ENCODE measurements around the gene EEPD1. TPM values are rescaled to one million over a fixed set of nuclear protein-coding genes. Genes with fewer than 3 reads are reported as not detected.
"Not testable (repeated sequence)": the region's sequence is repeated elsewhere in the genome, so short reads cannot be mapped to it uniquely, and the experiment has no call there.

EEPD1 gene
- total RNA-seq, 1 donor = 9.0 TPM

DNA sequence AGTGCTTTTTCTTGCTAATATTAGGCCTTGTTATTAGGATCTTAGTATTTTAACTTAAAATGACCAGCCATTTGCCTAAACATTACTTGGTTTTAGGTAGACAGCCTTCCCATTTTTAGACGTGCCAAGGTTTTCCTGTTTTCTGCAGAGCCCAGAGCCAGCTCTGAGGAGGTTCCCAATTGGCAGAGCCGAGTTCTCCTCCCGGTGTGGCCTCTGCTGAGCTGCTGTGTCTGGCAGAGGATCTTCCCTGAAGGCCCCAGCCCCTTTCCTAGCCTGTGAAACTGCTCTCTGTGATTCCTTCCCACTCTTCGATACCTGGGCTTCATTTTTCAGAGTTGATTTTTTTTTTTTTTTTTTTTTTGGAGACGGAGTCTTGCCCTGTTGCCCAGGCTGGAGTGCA is 91.4 kb downstream of the EEPD1 start:
- H3K36me3 ChIP-seq (ENCODE audit: insufficient read depth, low read length) = no peaks in the 10 kb centered on the region
- H3K4me3 ChIP-seq (ENCODE audit: insufficient read depth, low read length) = no peak overlapping the region
- DNase-seq (ENCODE audit: insufficient read length, low spot score, missing footprints) = no peak
- TF ChIP-seq, protein P1, sequence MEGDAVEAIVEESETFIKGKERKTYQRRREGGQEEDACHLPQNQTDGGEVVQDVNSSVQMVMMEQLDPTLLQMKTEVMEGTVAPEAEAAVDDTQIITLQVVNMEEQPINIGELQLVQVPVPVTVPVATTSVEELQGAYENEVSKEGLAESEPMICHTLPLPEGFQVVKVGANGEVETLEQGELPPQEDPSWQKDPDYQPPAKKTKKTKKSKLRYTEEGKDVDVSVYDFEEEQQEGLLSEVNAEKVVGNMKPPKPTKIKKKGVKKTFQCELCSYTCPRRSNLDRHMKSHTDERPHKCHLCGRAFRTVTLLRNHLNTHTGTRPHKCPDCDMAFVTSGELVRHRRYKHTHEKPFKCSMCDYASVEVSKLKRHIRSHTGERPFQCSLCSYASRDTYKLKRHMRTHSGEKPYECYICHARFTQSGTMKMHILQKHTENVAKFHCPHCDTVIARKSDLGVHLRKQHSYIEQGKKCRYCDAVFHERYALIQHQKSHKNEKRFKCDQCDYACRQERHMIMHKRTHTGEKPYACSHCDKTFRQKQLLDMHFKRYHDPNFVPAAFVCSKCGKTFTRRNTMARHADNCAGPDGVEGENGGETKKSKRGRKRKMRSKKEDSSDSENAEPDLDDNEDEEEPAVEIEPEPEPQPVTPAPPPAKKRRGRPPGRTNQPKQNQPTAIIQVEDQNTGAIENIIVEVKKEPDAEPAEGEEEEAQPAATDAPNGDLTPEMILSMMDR (IDR thresholded peaks at IDR 0.05; ENCODE audit: extremely low read depth, low read depth, low read length) = no peak
- H3K79me2 ChIP-seq (ENCODE audit: insufficient read depth, low read length) = no peaks in the 10 kb centered on the region
- no peaks in the 10 kb centered on the region for H4K20me1 ChIP-seq (ENCODE audit: insufficient read depth, low read length)
- no peak overlapping the region for H2AFZ ChIP-seq (ENCODE audit: low read length)
- H3K4me1 ChIP-seq (ENCODE audit: insufficient read depth, low read length) = no peaks in the 10 kb centered on the region
- H3K9me3 ChIP-seq (ENCODE audit: low read depth, low read length) = no peaks in the 10 kb centered on the region
- no peaks in the 10 kb centered on the region for H3K27me3 ChIP-seq (ENCODE audit: insufficient read depth, low read length)
- no peak overlapping the region for H3K27ac ChIP-seq (ENCODE audit: low read depth, low read length)
- no peak overlapping the region for H3K4me2 ChIP-seq (ENCODE audit: insufficient read depth, low read length)

- Histone ChIP-seq H3K79me2 (ENCODE audit: insufficient read depth, low read length) (no peaks in the 10 kb centered on the region), H3K27me3 (ENCODE audit: insufficient read depth, low read length) (no peaks in the 10 kb centered on the region), H3K4me3 (ENCODE audit: insufficient read depth, low read length) (no peak overlapping the region), H3K9me3 (ENCODE audit: low read depth, low read length) (no peaks in the 10 kb centered on the region), H3K27ac (ENCODE audit: low read depth, low read length) (no peak overlapping the region), H2AFZ (ENCODE audit: low read length) (no peak overlapping the region), H3K4me2 (ENCODE audit: insufficient read depth, low read length) (no peak overlapping the region), H4K20me1 (ENCODE audit: insufficient read depth, low read length) (no peaks in the 10 kb centered on the region), H3K36me3 (ENCODE audit: insufficient read depth, low read length) (no peaks in the 10 kb centered on the region), H3K4me1 (ENCODE audit: insufficient read depth, low read length) (no peaks in the 10 kb centered on the region)
- TF ChIP-seq, protein P1 (IDR thresholded peaks at IDR 0.05; ENCODE audit: extremely low read depth, low read depth, low read length) = no peak
- DNase-seq (ENCODE audit: insufficient read length, low spot score, missing footprints) = no peak
Measured at GRCh38 chr7:36245684-36246299, 92.7 kb downstream of the EEPD1 start.

DNA sequence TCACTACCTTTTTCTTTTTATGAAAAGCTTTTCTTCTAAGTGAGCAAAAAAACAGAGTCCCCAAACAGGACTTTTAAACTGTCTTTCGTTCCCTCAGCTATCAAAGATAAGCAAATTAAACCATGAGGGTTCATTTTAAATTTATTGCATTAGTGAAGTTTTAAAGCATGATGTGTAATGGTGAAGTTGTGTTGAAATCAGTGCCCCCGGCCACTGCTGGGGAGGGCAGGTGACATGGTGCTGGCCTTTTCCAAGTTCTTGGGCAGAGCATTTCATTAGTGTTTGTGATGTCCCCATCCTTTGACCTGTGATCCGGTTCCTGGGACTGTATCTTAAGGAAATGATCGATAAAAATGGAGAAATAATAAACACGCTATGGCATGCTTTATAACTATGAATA is 96.0 kb downstream of the EEPD1 start:
- Histone ChIP-seq H3K27me3 (ENCODE audit: insufficient read depth, low read length) (no peaks in the 10 kb centered on the region), H3K36me3 (ENCODE audit: insufficient read depth, low read length) (no peaks in the 10 kb centered on the region), H3K27ac (ENCODE audit: low read depth, low read length) (no peak overlapping the region), H3K4me2 (ENCODE audit: insufficient read depth, low read length) (no peak overlapping the region), H2AFZ (ENCODE audit: low read length) (no peak overlapping the region), H3K9me3 (ENCODE audit: low read depth, low read length) (no peaks in the 10 kb centered on the region), H4K20me1 (ENCODE audit: insufficient read depth, low read length) (no peaks in the 10 kb centered on the region), H3K4me1 (ENCODE audit: insufficient read depth, low read length) (no peaks in the 10 kb centered on the region), H3K4me3 (ENCODE audit: insufficient read depth, low read length) (no peak overlapping the region), H3K79me2 (ENCODE audit: insufficient read depth, low read length) (no peaks in the 10 kb centered on the region)
- TF ChIP-seq, protein P1 (IDR thresholded peaks at IDR 0.05; ENCODE audit: extremely low read depth, low read depth, low read length) = no peak
- DNase-seq (ENCODE audit: insufficient read length, low spot score, missing footprints) = no peak

DNA sequence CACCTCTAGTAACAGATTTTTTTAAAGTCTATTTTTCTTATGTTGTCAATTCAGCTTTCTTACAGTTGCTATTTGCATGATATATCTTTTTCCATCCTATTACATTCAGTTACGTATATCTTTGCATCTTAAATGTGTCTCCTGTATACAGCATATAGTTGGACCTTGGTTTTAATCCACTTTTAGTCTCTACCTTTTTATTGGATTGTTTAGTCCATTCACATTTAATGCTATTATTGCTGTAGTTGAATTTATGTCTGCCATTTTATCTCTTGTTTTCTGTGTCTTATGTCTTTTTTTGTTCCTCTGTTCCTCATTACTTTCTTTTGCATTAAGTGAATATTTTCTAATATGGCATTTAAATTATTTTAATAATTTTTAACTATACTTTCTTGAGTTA is 100.6 kb downstream of the EEPD1 start:
- no peak overlapping the region for H3K27ac ChIP-seq (ENCODE audit: low read depth, low read length)
- H3K27me3 ChIP-seq (ENCODE audit: insufficient read depth, low read length) = no peaks in the 10 kb centered on the region
- no peak overlapping the region for H2AFZ ChIP-seq (ENCODE audit: low read length)
- no peaks in the 10 kb centered on the region for H3K36me3 ChIP-seq (ENCODE audit: insufficient read depth, low read length)
- no peaks in the 10 kb centered on the region for H3K79me2 ChIP-seq (ENCODE audit: insufficient read depth, low read length)
- H4K20me1 ChIP-seq (ENCODE audit: insufficient read depth, low read length) = no peaks in the 10 kb centered on the region
- no peak for DNase-seq (ENCODE audit: insufficient read length, low spot score, missing footprints)
- H3K4me2 ChIP-seq (ENCODE audit: insufficient read depth, low read length) = no peak overlapping the region
- no peaks in the 10 kb centered on the region for H3K9me3 ChIP-seq (ENCODE audit: low read depth, low read length)
- H3K4me1 ChIP-seq (ENCODE audit: insufficient read depth, low read length) = no peaks in the 10 kb centered on the region
- TF ChIP-seq, protein P1 (IDR thresholded peaks at IDR 0.05; ENCODE audit: extremely low read depth, low read depth, low read length) = no peak
- H3K4me3 ChIP-seq (ENCODE audit: insufficient read depth, low read length) = no peak overlapping the region

DNA sequence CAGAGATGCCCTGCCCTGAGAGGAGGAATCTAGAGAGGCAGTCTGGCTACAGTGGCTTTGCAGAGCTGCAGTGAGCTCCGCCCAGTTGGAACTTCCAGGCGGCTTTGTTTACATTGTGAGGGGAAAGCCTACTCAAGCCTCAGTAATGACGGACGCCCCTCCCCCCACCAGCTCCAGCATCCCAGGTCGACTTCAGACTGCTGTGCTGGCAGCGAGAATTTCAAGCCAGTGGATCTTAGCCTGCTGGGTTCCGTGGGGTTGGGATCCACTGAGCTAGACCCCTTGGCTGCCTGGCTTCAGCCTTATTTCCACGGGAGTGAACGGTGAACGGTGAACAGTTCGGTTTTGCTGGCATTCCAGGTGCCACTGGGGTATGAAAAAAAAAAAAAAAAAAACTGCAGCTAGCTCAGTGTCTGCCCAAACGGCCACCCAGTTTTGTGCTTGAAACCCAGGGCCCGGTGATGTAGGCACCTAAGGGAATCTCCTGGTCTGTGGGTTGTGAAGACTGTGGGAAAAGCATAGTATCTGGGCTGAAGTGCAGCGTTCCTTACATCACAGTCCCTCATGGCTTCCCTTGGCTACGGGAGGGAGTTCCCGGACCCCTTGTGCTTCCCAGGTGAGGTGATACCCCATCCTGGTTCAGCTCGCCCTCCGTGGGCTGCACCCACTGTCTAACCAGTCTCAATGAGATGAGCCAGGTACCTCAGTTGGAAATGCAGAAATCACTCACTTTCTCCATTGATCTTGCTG is 105.6 kb downstream of the EEPD1 start:
- not testable (repeated sequence) for H3K27ac ChIP-seq (ENCODE audit: low read depth, low read length); H3K36me3 ChIP-seq (ENCODE audit: insufficient read depth, low read length); H3K9me3 ChIP-seq (ENCODE audit: low read depth, low read length); H3K4me1 ChIP-seq (ENCODE audit: insufficient read depth, low read length); H4K20me1 ChIP-seq (ENCODE audit: insufficient read depth, low read length); H3K79me2 ChIP-seq (ENCODE audit: insufficient read depth, low read length); H3K27me3 ChIP-seq (ENCODE audit: insufficient read depth, low read length); DNase-seq (ENCODE audit: insufficient read length, low spot score, missing footprints)
- H3K4me2 ChIP-seq (ENCODE audit: insufficient read depth, low read length) = peak overlapping the region; percentile 60
- H2AFZ ChIP-seq (ENCODE audit: low read length) = peak overlapping the region; percentile 56
- peak overlapping the region; percentile 35 for H3K4me3 ChIP-seq (ENCODE audit: insufficient read depth, low read length)
